Measurements from ENCODE around the gene KRT25.

Gene KRT25

GRCh38 chr17:40699371-40699770, 55.8 kb downstream of the KRT25 start:
- in situ Hi-C loops (cut with MboI; ENCODE audit: low sequenced_read_pairs): no loop called here

Data from hTERT RPE-1 (cell line).